Fibroblast of skin of left quadriceps (primary cell): Measurements from ENCODE around the gene SELP.

Source experiments
- DNase-seq, 2 experiments: peaks; one replicate each; pipeline ENCODE4 v3.0.0-alpha.2; 2013; ENCODE audit warnings: low read depth in 2 of 2

The SELP gene

GRCh38 chr1:169620565-169620964 is 9.4 kb downstream of the SELP start:
- DNase-seq, result no peak

- no peak for DNase-seq
Measured at GRCh38 chr1:169618367-169618766, 11.6 kb downstream of the SELP start.

DNA sequence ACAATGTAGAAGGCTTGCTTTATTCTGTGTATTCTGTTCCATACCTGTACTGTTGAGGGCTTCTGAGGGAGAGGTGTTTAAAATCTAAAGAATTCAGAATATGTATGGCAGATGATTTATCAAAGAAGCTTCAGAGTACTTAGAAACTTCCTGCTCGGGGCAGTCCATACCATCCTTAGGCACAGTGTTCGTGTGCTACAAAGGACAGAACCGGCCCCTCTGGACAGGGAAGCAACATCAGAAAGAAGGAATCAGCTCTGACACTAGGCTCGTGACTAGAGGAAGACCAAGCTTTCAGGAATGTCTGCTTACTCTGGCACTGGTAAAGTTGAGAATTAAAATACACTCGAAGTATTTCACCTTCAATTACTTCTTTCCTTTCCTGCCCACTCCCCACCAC is 14.1 kb downstream of the SELP start:
- DNase-seq, result no peak

DNA sequence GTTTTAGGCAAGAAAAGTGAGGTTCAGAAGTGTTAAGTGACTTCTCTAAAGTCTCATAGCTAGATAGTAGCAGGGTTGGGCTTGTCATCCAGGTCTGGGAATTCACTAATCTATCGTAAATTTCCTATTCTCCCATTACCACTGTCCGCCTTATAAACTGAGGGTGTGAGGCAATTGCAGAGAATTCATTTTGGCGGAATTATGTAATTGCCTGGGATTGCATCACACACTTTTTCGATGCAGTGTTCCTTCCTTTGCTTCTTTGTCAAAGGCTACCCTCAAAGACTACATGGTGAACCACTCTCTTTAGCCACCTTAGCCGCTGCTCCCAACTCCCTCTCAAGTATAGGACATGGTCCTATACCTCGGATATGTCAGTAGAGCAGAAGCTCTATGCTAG is 19.1 kb downstream of the SELP start:
- DNase-seq, result no peak

DNA sequence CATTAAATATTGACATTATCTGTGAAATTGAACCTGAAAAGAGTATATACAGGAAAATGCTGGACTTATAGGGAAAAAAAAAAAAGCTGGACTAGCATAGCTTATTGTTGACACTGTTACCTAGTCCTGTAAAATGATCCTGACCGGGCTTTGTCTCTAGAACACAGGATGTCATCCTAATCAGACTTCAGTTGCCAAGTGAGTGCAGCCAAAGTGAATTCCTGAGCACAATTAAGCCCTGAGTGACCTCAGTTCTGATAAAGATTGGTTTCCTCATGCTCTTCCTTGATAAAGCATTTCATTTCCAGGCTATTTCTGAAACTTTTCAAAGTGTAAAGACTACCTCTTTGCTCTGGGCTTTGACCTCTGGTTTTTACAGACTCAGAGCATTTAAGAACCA is 19.8 kb downstream of the SELP start:
- DNase-seq, result no peak

- no peak for DNase-seq
Measured at GRCh38 chr1:169608226-169608625, 21.7 kb downstream of the SELP start.

DNA sequence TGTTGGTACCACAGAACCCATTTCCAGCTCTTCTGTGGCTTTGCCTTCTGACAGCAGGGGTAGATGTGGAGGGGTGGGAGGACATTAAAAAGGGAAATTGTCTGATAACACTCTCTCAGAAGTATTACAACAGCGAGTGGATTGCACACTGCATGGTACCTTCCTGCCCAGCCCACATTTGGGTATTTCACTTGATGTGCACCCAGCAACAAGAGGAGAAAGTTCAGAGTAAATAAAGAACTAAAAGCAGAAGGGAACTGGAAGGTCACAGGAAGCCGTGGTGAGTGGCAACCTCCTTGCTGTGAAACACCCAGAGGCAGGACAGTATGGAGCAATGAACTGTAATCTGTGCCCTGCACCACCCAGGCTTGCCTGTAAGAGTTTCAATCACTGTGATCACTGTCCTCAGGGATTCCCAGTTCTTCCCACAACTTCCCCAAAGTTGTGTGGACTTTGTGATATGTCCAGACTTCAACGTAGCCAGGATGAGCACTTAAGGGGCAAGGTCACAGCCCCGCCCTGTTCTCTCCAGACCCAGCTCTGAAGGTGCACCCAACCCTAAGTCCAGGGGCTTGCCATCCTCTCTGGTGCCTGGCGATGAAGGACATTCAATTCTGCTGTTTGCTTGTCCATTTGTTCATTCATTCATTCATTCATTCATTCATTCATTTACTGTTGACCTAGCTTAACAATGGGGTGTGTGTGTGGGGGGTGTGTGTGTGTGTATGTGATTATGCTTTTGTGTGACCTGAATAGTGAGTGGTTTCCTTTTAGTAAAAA is 25.0 kb downstream of the SELP start:
- no peak for DNase-seq

DNA sequence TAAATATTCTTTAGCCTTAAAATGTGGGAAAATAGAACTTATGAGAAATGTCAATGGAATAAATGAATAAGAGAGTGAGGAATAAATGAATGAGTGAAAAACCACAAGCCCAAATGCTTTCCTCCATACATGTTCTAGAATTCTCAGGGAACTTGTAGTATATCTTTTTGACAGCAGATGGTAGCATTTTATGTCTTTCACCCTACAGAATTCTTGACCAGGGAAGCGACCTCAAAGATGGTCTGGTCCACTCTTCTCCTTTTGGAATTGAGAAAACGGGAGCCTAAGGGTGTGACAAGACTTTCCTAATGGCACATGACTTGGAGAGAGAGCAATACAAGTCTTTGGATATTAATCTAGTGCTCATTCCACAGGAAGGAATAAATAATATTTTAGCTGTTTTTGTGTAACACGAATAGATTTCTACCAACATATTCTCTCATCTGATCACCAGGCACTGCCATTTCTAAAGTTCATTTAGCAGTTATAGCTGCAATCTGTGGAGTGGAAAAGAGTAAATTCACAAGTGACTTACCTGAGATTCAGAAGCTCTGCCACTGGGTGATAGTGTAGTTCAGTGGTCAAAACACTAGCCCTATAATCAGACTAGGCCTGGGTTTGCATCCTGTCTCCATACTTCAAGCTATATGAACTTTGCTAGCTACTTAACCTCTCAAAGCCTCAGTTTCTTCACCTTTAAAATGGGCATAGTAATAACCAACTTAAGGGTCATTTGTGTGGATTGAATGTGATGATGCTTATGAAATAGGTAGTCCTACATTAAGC is 28.6 kb downstream of the SELP start:
- peak in 1 of 2 experiments; percentile 0 for DNase-seq

DNA sequence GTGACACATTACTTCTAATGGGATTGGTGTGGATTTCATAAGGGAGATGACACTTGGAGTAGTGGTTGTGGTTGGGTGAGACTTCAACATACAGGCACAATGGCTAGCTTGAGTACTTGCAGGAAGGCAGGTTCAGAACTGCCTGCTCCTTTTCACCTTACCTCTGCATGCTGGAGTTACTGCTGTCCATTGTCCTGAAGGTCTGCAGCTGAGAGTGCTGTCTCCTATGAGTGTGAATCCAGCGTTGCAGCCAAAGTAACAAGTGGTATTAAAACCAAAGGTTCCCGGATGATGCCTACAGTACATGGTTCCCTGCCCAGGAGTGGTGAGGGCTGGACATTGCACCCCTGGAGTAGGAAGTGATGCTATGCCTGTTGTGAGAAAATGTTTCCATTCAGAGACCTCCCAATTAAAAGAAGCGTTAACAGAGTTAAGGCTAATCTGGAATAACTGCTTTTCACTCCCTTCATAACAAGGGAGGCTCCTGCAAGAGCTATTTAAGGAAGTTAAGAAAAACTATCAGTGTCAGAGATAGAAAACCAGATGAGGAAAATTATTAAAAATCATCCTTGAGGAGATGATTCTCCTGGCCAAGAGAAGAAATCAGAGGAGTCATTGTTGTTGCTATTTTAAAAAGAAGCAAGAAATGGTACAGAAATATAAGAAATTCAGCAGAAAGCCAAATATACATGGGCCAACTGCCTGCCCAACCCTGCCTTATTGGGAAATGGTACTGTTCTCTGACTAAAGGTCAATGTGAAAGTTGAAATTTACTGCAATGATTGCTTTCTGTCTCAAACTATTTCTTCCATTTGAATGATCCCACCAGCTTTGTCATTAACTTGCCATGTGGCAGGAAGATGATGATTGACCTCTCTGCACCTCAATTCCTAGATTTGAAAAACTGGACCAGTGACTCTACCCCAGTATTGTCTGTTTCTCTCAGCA is 33.9 kb downstream of the SELP start:
- no peak for DNase-seq

DNA sequence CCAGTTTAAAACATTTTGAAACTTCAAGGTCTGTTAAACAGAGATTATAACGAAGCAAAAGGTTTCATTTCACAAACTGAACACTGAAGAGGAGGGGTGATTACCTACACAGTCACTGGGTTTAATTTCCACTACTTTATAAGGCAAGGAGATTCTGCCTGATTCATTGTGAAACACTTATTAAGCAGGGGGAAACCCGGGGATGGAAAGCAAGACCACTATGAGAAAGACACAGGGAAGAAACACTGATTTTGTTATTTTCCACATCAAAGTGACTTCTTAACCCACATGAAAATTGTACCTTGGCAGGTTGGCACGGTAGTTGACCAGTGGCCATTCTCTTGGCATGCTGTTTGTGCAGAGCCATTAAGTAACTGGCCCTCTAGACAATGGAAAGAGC is 35.5 kb downstream of the SELP start:
- DNase-seq, result no peak

DNA sequence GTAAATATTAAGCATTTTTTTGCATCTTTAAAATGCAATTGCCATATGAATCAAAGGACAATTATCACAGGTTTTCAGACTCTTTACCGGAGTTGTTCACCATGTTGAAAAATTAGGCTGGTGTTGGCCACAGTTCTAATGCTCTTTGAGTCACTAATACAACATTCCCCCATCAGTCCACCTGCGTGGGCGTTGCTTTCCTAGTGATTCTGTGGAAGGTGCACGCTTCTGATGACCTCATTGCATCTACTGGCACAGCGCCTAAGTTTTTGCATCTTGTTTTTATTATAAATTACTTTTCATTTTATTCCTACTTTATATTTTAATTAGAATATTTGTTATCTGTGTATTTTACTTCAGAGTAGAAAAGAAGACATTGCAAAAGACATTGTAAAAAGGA is 39.0 kb downstream of the SELP start:
- DNase-seq, result no peak

- no peak for DNase-seq
Measured at GRCh38 chr1:169588785-169589485, 41.0 kb downstream of the SELP start.

DNA sequence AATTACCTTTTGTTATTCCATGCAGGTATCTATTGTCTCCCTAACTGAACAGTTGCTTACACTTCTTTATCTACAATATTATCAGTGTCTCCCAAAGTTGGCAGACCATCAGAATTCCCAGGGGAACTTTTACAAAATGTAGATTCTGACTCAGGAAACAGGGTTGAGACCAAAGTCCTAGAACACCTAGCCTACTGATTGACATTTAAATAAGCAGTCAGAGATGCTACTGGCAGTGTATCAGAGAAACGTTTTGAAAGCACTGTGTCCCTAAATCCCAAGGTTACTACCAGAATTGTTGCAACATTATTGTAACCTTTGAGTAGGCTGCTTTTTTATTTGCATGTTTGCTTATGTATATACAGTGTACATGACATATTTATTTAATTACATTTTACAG is 41.8 kb downstream of the SELP start:
- DNase-seq, result no peak

DNA sequence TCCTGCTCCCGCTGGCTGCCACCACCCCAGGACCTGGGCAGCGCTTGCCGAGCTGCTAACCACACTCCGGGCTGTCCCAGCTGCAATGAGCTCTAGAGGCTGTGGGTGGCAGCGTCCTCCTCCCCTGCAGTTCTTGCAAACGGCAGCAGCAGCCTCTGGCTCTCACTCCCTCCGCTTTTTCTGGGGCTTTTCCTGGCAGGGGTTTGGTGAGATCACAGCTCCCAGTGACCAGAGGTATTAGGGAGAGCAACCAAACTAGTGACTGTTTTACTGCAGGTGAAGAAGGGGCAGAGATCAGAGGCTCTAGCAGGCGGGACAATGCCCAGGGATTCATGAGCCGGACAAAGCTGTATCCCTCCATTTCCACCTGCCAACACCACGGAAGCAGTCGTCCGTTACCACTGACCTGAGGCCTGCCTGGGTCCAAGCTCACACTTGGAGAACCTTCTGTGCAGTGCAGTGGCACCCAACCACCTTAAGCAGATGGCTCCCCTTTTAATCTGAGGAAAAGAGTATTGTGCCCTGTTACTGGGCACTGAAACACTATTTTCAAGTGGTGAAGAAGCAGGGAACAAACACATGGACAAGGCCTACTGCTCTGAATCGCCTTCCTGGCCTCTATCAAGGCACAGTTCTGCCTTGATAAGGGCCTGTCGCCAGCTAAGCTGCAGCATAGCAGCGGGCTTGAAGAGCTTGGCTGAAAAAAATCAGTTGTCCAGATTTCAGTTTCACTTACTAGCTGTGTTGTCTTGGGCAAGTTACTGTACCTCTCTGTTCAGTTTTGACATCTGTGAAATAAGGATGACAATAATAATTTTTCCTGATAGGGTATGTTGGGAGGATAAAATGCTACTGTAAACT is 43.3 kb downstream of the SELP start, which contains the start of gene F5:
F5 (minus strand) TSS at position 87 of the 861 bp plus-strand sequence. CDS start 95 bp downstream, outside the sequence.
- DNase-seq, result peak in 1 of 2 experiments; percentile 8

GRCh38 chr1:169586067-169586394 is 43.9 kb downstream of the SELP start:
- no peak for DNase-seq

GRCh38 chr1:169585181-169585580 is 44.7 kb downstream of the SELP start:
- DNase-seq, result no peak

GRCh38 chr1:169584483-169585144 is 45.3 kb downstream of the SELP start:
- DNase-seq, result no peak

DNA sequence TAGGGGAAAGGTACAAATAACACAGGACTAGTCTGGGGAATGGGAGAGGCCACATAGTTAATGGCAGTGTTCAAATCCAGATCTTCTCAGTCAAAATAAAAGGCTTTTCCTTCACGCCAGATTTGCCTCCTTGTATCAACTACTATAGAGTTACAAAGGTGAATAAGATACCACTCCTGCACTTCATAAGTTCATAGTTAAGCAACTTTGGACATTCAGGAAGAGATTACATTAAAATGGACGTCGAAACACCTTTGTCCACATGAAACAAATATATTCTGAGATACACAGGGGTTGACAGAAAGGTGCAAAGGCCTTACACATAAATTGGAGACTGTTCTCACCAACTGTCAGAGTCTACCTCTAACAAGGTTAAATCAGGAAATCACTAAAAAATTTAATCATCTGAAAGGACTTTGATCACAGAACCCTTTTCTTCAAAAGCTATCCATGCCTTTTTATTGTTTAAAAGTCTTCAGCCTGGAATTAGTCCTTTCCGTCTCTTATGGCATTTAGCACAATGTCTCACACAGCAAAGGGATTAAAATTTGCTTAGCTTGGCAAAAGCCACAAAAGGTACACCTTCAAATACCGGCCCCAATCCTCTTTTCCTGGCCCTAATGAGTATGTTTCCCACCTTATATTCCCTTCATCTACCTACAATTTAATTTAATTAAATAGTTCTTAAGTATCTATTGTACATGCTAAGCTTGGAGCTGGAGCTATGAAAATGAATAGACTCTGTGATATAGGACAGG is 51.8 kb downstream of the SELP start:
- DNase-seq, result no peak

GRCh38 chr1:169576935-169577331 is 53.0 kb downstream of the SELP start:
- DNase-seq, result no peak
